IMR-90 (cell line): ENCODE measurements around the gene HBM. TPM values are rescaled to one million over a fixed set of nuclear protein-coding genes. Genes with fewer than 3 reads are reported as not detected.

Experiments used
- ATAC-seq: fragments of 200-7000 bp; cut with Tn5 transposase; 2 replicates; pipeline ENCODE4 v1.9.1; 2020; ENCODE audit warnings: low read depth, mild to moderate bottlenecking, moderate library complexity
- BruUV-seq: library from RNA; stranded (reverse); fragments of 400-500 nt; replicated peaks from 2 replicates; lab custom pipeline; 2021; lab: Mats Ljungman, UMichigan
- CTCF ChIA-PET: fragments of 300-600 bp; formaldehyde crosslinking; extraction: SDS; loops from one replicate; lab custom pipeline; 2021; ENCODE audit warnings: antibody characterized with exemption; lab: Yijun Ruan, JAX
- POLR2A ChIA-PET: fragments of 300-600 bp; sonication (Branson Sonifier 250); formaldehyde crosslinking; loops from one replicate; lab custom pipeline; 2022; ENCODE audit warnings: antibody characterized with exemption; ENCODE audit not compliant: unreplicated experiment; lab: Charles Lee
- DNase-seq: peaks from one replicate; pipeline ENCODE4 v3.0.0; 2013
- H2AFZ ChIP-seq: replicated peaks from 2 replicates; pipeline ENCODE3; 2013; ENCODE audit warnings: low read length, mild to moderate bottlenecking; ENCODE audit not compliant: poor library complexity
- H2AK5ac ChIP-seq: 2 replicates; pipeline ENCODE4 v1.6.1; 2013; ENCODE audit warnings: low read depth, low read length, inconsistent platforms
- H2AK9ac ChIP-seq: replicated peaks from 2 replicates; pipeline ENCODE3; 2013; ENCODE audit warnings: mild to moderate bottlenecking, low read depth, low read length, moderate library complexity; ENCODE audit not compliant: poor library complexity
- H2BK120ac ChIP-seq: 2 replicates; pipeline ENCODE4 v1.6.1; 2013; ENCODE audit warnings: low read depth, low read length, inconsistent platforms
- H2BK15ac ChIP-seq: 3 replicates; pipeline ENCODE4 v1.6.1; 2013; ENCODE audit warnings: low read depth, low read length, inconsistent platforms
- H2BK20ac ChIP-seq: 2 replicates; pipeline ENCODE4 v1.6.1; 2013; ENCODE audit warnings: low read depth, mild to moderate bottlenecking, inconsistent platforms, low read length, moderate library complexity
- H2BK5ac ChIP-seq: 2 replicates; pipeline ENCODE4 v1.6.1; 2013; ENCODE audit warnings: mild to moderate bottlenecking, low read depth, low read length, inconsistent platforms; ENCODE audit not compliant: poor library complexity, severe bottlenecking
- H3K14ac ChIP-seq: replicated peaks from 2 replicates; pipeline ENCODE4 v1.6.1; 2013; ENCODE audit warnings: low read depth, low read length, inconsistent platforms
- H3K18ac ChIP-seq: 2 replicates; pipeline ENCODE4 v1.6.1; 2013; ENCODE audit warnings: low read depth, low read length, control low read depth
- H3K23ac ChIP-seq: 2 replicates; pipeline ENCODE4 v1.6.1; 2013; ENCODE audit warnings: low read depth, low read length, inconsistent platforms
- H3K27ac ChIP-seq: 2 replicates; pipeline ENCODE4 v1.5.1; 2013; ENCODE audit warnings: mild to moderate bottlenecking, control low read depth, low read length; ENCODE audit not compliant: insufficient read depth
- H3K27me3 ChIP-seq: 2 replicates; pipeline ENCODE4 v1.6.1; 2013; ENCODE audit warnings: low read length; ENCODE audit not compliant: control insufficient read depth, insufficient read depth
- H3K36me3 ChIP-seq: 2 replicates; pipeline ENCODE4 v1.6.1; 2013; ENCODE audit warnings: low read length, mixed read lengths; ENCODE audit not compliant: control insufficient read depth, insufficient read depth
- H3K4ac ChIP-seq: 2 replicates; pipeline ENCODE4 v1.6.1; 2013; ENCODE audit warnings: low read depth, low read length, inconsistent platforms
- H3K4me1 ChIP-seq: 2 replicates; pipeline ENCODE4 v1.6.1; 2013; ENCODE audit warnings: low read length, mixed read lengths; ENCODE audit not compliant: control insufficient read depth, insufficient read depth
- H3K4me2 ChIP-seq: 2 replicates; pipeline ENCODE4 v1.6.1; 2013; ENCODE audit warnings: low read depth, mild to moderate bottlenecking, control low read depth, low read length, moderate library complexity
- H3K4me3 ChIP-seq: 2 replicates; pipeline ENCODE4 v1.5.1; 2013; ENCODE audit warnings: low read depth, mild to moderate bottlenecking, control low read depth, low read length, moderate library complexity; ENCODE audit not compliant: insufficient read depth
- H3K56ac ChIP-seq: 2 replicates; pipeline ENCODE4 v1.6.1; 2013; ENCODE audit warnings: low read length, inconsistent platforms; ENCODE audit not compliant: insufficient read depth; ENCODE audit errors: extremely low read depth
- H3K79me1 ChIP-seq, 2 experiments: 2 replicates each; pipeline ENCODE4 v1.6.1; 2013; ENCODE audit warnings: low read length in 2 of 2, inconsistent platforms in 1 of 2, low read depth in 1 of 2
- H3K9ac ChIP-seq: 2 replicates; pipeline ENCODE4 v1.6.1; 2013; ENCODE audit warnings: low read depth, low read length, control low read depth
- H3K9me1 ChIP-seq: 2 replicates; pipeline ENCODE4 v1.6.1; 2013; ENCODE audit warnings: low read length, inconsistent platforms; ENCODE audit not compliant: insufficient read depth
- H3K9me3 ChIP-seq: 2 replicates; pipeline ENCODE4 v1.6.1; 2013; ENCODE audit warnings: low read length; ENCODE audit not compliant: control insufficient read depth, insufficient read depth
- H4K20me1 ChIP-seq: 2 replicates; pipeline ENCODE4 v1.6.1; 2013; ENCODE audit warnings: low read length, inconsistent platforms; ENCODE audit not compliant: insufficient read depth
- H4K5ac ChIP-seq: 2 replicates; pipeline ENCODE4 v1.6.1; 2013; ENCODE audit warnings: mild to moderate bottlenecking, low read depth, low read length, control low read depth
- H4K8ac ChIP-seq, 2 experiments: 2 replicates each; pipeline ENCODE4 v1.6.1; 2013; ENCODE audit warnings: low read depth in 2 of 2, low read length in 2 of 2, control low read depth in 1 of 2, inconsistent platforms in 1 of 2
- H4K91ac ChIP-seq: 2 replicates; pipeline ENCODE4 v1.6.1; 2013; ENCODE audit warnings: low read depth, low read length, inconsistent platforms; ENCODE audit not compliant: insufficient read depth
- FOS ChIP-seq: fragments of 150-350 bp; IDR thresholded peaks from 2 replicates; pipeline ENCODE4 v1.6.1; 2016; ENCODE audit warnings: low read depth, low read length
- MAFK ChIP-seq: IDR thresholded peaks from 2 replicates; pipeline ENCODE4 v1.6.1; 2012; ENCODE audit warnings: low read depth, low read length, improper control_type of control experiment
- POLR2A ChIP-seq: IDR thresholded peaks from 2 replicates; pipeline ENCODE4 v1.6.1; 2012; ENCODE audit warnings: mild to moderate bottlenecking, low read depth, low read length
- WGBS, 2 experiments: methylation state at CpG; one replicate each; pipeline versions ENCODE4 v1.1.5 to v1.1.7; 2013; ENCODE audit warnings: missing lambda C conversion rate in 2 of 2; ENCODE audit not compliant: insufficient read length in 1 of 2; ENCODE audit errors: extremely low coverage in 2 of 2; 5-methylcytosine and 5-hydroxymethylcytosine counted together
- dilution Hi-C: fragments of 300-500 bp; cut with HindIII; formaldehyde crosslinking; loops from one replicate; pipeline ENCODE4 v1.14.3; 2018; ENCODE audit warnings: low sequenced_read_pairs; ENCODE audit not compliant: unreplicated experiment
- in situ Hi-C: fragments of 300-500 bp; cut with MboI; formaldehyde crosslinking; loops from 3 replicates; pipeline ENCODE4 v1.14.3; 2019; ENCODE audit warnings: low sequenced_read_pairs, inconsistent platforms, mixed read lengths
- intact Hi-C: fragments of 100-400 bp; cut with micrococcal nuclease; formaldehyde crosslinking; loops from 2 replicates; pipeline ENCODE4 v1.10.0; 2022
- polyA plus RNA-seq, 3 experiments: library from polyadenylated mRNA; depleted of rRNA; stranded (reverse); fragments of >200 nt; gene quantifications; 2 replicates each; pipeline ENCODE4 v1.2.3, GENCODE V29; 2012; ENCODE audit warnings: low replicate concordance in 1 of 3
- total RNA-seq: library from RNA; depleted of rRNA; stranded (reverse); fragments of >200 nt; gene quantifications from 2 replicates; pipeline ENCODE4 v1.2.3, GENCODE V29; 2012
- TF ChIP-seq, protein P1 (sequence below): fragments of 150-350 bp; IDR thresholded peaks from 2 replicates; pipeline ENCODE4 v1.6.1; 2016; ENCODE audit warnings: low read depth, mild to moderate bottlenecking, low read length, moderate library complexity, borderline replicate concordance

Gene HBM
- total and polyA plus RNA-seq, 2 of the 4 experiments (the other 2 are of a cell fraction), result not detected

- no peak overlapping the region for H3K23ac ChIP-seq
- H2AK5ac ChIP-seq, result no peak overlapping the region
- in situ Hi-C loops, result no loop called here
- no peak overlapping the region for H3K4me2 ChIP-seq
- WGBS, 2 experiments, result no CpG with 5 or more reads among the region's 2 CpGs
- H2BK15ac ChIP-seq, result no peak overlapping the region
- intact Hi-C loops, result no loop called here
- ATAC-seq, result no peak
- BruUV-seq, result no TSS peak
- peaks cover 19% of the 10 kb centered on the region for H3K36me3 ChIP-seq
- no peak overlapping the region for H3K9ac ChIP-seq
- no peaks in the 10 kb centered on the region for H3K9me3 ChIP-seq
- H4K8ac ChIP-seq, result no peak overlapping the region
- TF ChIP-seq, protein P1, sequence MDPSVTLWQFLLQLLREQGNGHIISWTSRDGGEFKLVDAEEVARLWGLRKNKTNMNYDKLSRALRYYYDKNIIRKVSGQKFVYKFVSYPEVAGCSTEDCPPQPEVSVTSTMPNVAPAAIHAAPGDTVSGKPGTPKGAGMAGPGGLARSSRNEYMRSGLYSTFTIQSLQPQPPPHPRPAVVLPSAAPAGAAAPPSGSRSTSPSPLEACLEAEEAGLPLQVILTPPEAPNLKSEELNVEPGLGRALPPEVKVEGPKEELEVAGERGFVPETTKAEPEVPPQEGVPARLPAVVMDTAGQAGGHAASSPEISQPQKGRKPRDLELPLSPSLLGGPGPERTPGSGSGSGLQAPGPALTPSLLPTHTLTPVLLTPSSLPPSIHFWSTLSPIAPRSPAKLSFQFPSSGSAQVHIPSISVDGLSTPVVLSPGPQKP, result no peak
- no peak for TF ChIP-seq MAFK
- no peak for TF ChIP-seq POLR2A
- TF ChIP-seq FOS, result no peak
- POLR2A ChIA-PET, result no interaction called here
- no peak overlapping the region for H2BK5ac ChIP-seq
- H3K14ac ChIP-seq, result no peak overlapping the region
- no peaks in the 10 kb centered on the region for H3K27me3 ChIP-seq
- H2BK20ac ChIP-seq, result no peak overlapping the region
- H3K27ac ChIP-seq, result no peak overlapping the region
- peaks cover 5% of the 10 kb centered on the region; the same call in 1 of the 2 replicates for H3K4me1 ChIP-seq
- peaks cover 20% of the 10 kb centered on the region for H4K20me1 ChIP-seq
- no peak overlapping the region for H4K5ac ChIP-seq
- no peak overlapping the region for H3K18ac ChIP-seq
- H3K4me3 ChIP-seq, result no peak overlapping the region
- H2AK9ac ChIP-seq, result no peak overlapping the region
- no peak overlapping the region for H2BK120ac ChIP-seq
- no peak overlapping the region for H3K56ac ChIP-seq
- peaks cover 14 to 39% of the 10 kb centered on the region in 2 experiments; a peak in 3 of 4 replicates for H3K79me1 ChIP-seq
- CTCF ChIA-PET, result no interaction called here
- dilution Hi-C loops, result no loop called here
- no peak overlapping the region for H2AFZ ChIP-seq
- no peak for DNase-seq
- H3K9me1 ChIP-seq, result peaks cover 3% of the 10 kb centered on the region; the same call in 1 of the 2 replicates
- H4K91ac ChIP-seq, result no peak overlapping the region
- no peak overlapping the region for H3K4ac ChIP-seq
Measured at GRCh38 chr16:120756-121155, 45.0 kb upstream of the HBM start.
